DND-41 (cell line): Measurements from ENCODE around the gene CYP4B1.

ENCODE experiments used
- ATAC-seq: fragments of 200-7000 bp; cut with Tn5 transposase; 3 replicates; pipeline ENCODE4 v1.9.1; 2021; ENCODE audit warnings: low read depth; ENCODE audit not compliant: insufficient read depth
- DNase-seq: peaks from one replicate; pipeline ENCODE4 v3.0.0-alpha.2; 2020
- H2AFZ ChIP-seq: 2 replicates; pipeline ENCODE4 v1.6.0; 2012; ENCODE audit warnings: low read depth, low read length
- H3K27ac ChIP-seq: 2 replicates; pipeline ENCODE4 v1.5.1; 2012; ENCODE audit warnings: low read length, inconsistent platforms
- H3K27me3 ChIP-seq: fragments of 200-600 bp; sonication (generic); 2 replicates; pipeline ENCODE4 v1.6.0; 2012; ENCODE audit warnings: low read length, mild to moderate bottlenecking, inconsistent platforms; ENCODE audit not compliant: insufficient read depth, poor library complexity
- H3K36me3 ChIP-seq: 2 replicates; pipeline ENCODE4 v1.5.1; 2012; ENCODE audit warnings: low read length, inconsistent platforms; ENCODE audit not compliant: insufficient read depth
- H3K4me1 ChIP-seq: 2 replicates; pipeline ENCODE4 v1.5.1; 2012; ENCODE audit warnings: mild to moderate bottlenecking, low read length; ENCODE audit not compliant: insufficient read depth
- H3K4me2 ChIP-seq: 2 replicates; pipeline ENCODE4 v1.6.0; 2012; ENCODE audit warnings: mild to moderate bottlenecking, moderate library complexity, low read length, inconsistent platforms; ENCODE audit not compliant: insufficient read depth
- H3K4me3 ChIP-seq, 2 experiments: fragments of 200-600 bp in 1 of 2; shearing (Covaris generic) in 1 of 2; 2 replicates each; pipeline ENCODE4 v1.5.1; 2012 to 2016; ENCODE audit warnings: inconsistent platforms in 2 of 2, low read length in 2 of 2, mild to moderate bottlenecking in 2 of 2, low read depth in 1 of 2, moderate library complexity in 1 of 2
- H3K79me2 ChIP-seq: 2 replicates; pipeline ENCODE4 v1.6.0; 2012; ENCODE audit warnings: low read length, inconsistent platforms; ENCODE audit not compliant: insufficient read depth
- H3K9ac ChIP-seq: 2 replicates; pipeline ENCODE4 v1.6.0; 2012; ENCODE audit warnings: low read depth, mild to moderate bottlenecking, inconsistent platforms, low read length, moderate library complexity
- H3K9me3 ChIP-seq: 2 replicates; pipeline ENCODE4 v1.5.1; 2012; ENCODE audit warnings: low read length, moderate library complexity, mild to moderate bottlenecking, inconsistent platforms; ENCODE audit not compliant: insufficient read depth, severe bottlenecking
- H4K20me1 ChIP-seq: 2 replicates; pipeline ENCODE4 v1.6.0; 2012; ENCODE audit warnings: low read length; ENCODE audit not compliant: insufficient read depth
- EZH2 ChIP-seq: IDR thresholded peaks from 3 replicates; pipeline ENCODE4 v1.6.1; 2012; ENCODE audit warnings: borderline replicate concordance, low read depth, mild to moderate bottlenecking, moderate library complexity, low read length, inconsistent platforms; ENCODE audit not compliant: severe bottlenecking
- TF ChIP-seq, protein P1 (sequence below): IDR thresholded peaks from 2 replicates; pipeline ENCODE4 v1.5.1; 2012; ENCODE audit warnings: borderline replicate concordance, low read length, moderate library complexity, mild to moderate bottlenecking; ENCODE audit not compliant: poor library complexity, severe bottlenecking; ENCODE audit errors: extremely low read depth

Gene CYP4B1

DNA sequence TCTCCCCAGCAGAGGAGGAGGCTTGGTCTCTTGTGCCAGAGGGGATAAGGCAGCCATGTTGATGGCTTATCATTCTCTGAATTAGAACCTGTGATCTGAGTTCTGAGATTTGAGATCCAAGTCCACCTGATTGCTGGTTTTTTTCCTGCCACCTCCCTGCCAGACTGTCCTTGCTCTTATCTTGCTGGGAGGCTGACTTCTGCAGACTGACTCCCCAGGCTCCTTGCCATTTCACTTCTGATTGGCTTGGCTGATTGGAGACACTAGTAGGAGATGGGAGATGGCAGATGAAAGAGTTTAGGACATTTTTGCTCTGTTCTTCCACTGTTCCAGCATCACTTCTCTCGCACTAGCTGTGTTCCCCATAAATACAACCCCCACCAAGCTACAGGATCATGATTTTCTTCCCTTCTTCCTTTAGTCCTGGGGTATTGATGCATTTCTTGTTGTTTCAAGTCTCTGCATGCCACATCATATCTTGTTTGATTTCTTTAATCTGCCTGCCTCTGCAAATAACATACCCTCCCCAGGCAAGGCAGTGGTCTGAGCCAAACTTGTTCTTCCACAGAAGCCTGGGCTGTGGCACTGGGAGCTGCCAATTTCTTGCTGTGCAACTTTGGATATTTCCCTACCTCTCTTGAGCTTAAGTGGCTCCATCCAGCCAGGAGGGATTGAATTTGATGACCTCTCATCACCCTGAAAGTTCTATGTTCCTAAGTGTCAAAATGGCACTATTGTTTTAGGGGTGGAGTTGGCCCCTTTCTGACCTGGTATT is 963 bp upstream of the CYP4B1 start:
- Histone ChIP-seq H3K27me3 (no peaks in the 10 kb centered on the region), H3K9me3 (no peaks in the 10 kb centered on the region), H2AFZ (no peak overlapping the region), H3K4me3 (no peak overlapping the region), H4K20me1 (no peaks in the 10 kb centered on the region), H3K4me2 (no peak overlapping the region), H3K79me2 (no peaks in the 10 kb centered on the region), H3K4me1 (no peaks in the 10 kb centered on the region), H3K36me3 (no peaks in the 10 kb centered on the region), H3K27ac (no peak overlapping the region), H3K9ac (no peak overlapping the region)
- no peak for ATAC-seq
- TF ChIP-seq, protein P1, sequence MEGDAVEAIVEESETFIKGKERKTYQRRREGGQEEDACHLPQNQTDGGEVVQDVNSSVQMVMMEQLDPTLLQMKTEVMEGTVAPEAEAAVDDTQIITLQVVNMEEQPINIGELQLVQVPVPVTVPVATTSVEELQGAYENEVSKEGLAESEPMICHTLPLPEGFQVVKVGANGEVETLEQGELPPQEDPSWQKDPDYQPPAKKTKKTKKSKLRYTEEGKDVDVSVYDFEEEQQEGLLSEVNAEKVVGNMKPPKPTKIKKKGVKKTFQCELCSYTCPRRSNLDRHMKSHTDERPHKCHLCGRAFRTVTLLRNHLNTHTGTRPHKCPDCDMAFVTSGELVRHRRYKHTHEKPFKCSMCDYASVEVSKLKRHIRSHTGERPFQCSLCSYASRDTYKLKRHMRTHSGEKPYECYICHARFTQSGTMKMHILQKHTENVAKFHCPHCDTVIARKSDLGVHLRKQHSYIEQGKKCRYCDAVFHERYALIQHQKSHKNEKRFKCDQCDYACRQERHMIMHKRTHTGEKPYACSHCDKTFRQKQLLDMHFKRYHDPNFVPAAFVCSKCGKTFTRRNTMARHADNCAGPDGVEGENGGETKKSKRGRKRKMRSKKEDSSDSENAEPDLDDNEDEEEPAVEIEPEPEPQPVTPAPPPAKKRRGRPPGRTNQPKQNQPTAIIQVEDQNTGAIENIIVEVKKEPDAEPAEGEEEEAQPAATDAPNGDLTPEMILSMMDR: no peak
- TF ChIP-seq EZH2: no peak
- DNase-seq: no peak

- TF ChIP-seq, protein P1: no peak
- TF ChIP-seq EZH2: no peak
- H3K4me3 ChIP-seq: no peak overlapping the region
These were observed 1.9 kb downstream of the CYP4B1 start for GRCh38 chr1:46800742-46801141.

GRCh38 chr1:46801323-46802055 is 2.6 kb downstream of the CYP4B1 start:
- no peak overlapping the region for H3K9ac ChIP-seq
- no peak for TF ChIP-seq EZH2
- TF ChIP-seq, protein P1: no peak
- DNase-seq: no peak
- H4K20me1 ChIP-seq: no peaks in the 10 kb centered on the region
- no peak overlapping the region for H2AFZ ChIP-seq
- no peaks in the 10 kb centered on the region for H3K36me3 ChIP-seq
- no peaks in the 10 kb centered on the region for H3K27me3 ChIP-seq
- H3K79me2 ChIP-seq: no peaks in the 10 kb centered on the region
- no peak overlapping the region for H3K4me3 ChIP-seq
- ATAC-seq: no peak
- no peak overlapping the region for H3K27ac ChIP-seq
- H3K9me3 ChIP-seq: no peaks in the 10 kb centered on the region
- H3K4me1 ChIP-seq: no peaks in the 10 kb centered on the region
- H3K4me2 ChIP-seq: no peak overlapping the region

More at GRCh38 chr1:46800742-46801141, 1.9 kb downstream of the CYP4B1 start:
- no peaks in the 10 kb centered on the region for H4K20me1 ChIP-seq
- no peaks in the 10 kb centered on the region for H3K4me1 ChIP-seq
- no peak overlapping the region for H3K9ac ChIP-seq
- no peaks in the 10 kb centered on the region for H3K36me3 ChIP-seq
- ATAC-seq (no peak), DNase-seq (no peak)
- H3K27me3 ChIP-seq: no peaks in the 10 kb centered on the region
- no peak overlapping the region for H3K27ac ChIP-seq
- H3K79me2 ChIP-seq: no peaks in the 10 kb centered on the region
- no peak overlapping the region for H2AFZ ChIP-seq
- no peaks in the 10 kb centered on the region for H3K9me3 ChIP-seq
- no peak overlapping the region for H3K4me2 ChIP-seq
